ENCODE measurements around the gene ROBO1. TPM values are rescaled to one million over a fixed set of nuclear protein-coding genes. Genes with fewer than 3 reads are reported as not detected.

The ROBO1 gene
- total and polyA plus RNA-seq, 2 donors (not counting 3 experiments of a cell fraction or from before 2014, with no cell fraction given) = 5.9 to 14.2 TPM

DNA sequence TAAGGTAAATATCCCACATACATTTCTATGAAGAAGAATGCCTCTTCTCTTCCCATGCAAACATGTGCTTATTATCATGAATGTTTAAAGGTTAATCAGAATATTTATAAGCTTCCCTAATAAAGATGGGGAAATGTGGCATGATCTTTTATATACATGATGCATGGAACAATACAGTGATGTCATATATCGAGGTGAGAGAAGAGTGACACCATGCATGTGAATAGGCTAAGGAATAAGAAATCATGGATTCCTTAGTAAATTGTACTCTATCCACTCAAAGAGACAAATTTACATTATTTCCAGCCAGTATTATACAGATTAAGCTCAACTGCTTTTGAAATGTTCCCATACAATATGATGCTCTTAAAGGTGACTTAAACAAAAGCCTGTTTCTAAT lies 1035.3 kb downstream of the ROBO1 start:
- Histone ChIP-seq H3K4me3 (replicated peaks in 1 of 3; ENCODE audit: insufficient read depth in 1 of 3, low read depth in 1 of 3, low read length in 3 of 3) (no peak overlapping the region), H3K9me3 (replicated peaks; ENCODE audit: control insufficient read depth, insufficient read depth, low read length) (no peaks in the 10 kb centered on the region), H3K36me3 (ENCODE audit: control insufficient read depth in 2 of 2, extremely low read depth in 1 of 2, insufficient read depth in 2 of 2, low read length in 2 of 2) (no peaks in the 10 kb centered on the region), H3K27ac (ENCODE audit: insufficient read depth, low read depth, low read length) (no peak overlapping the region), H3K9me1 (replicated peaks; ENCODE audit: control insufficient read depth, extremely low read depth, insufficient read depth, low read length) (no peaks in the 10 kb centered on the region), H3K27me3 (ENCODE audit: control insufficient read depth in 2 of 2, insufficient read depth in 2 of 2, low read length in 2 of 2) (no peaks in the 10 kb centered on the region), H3K4me2 (ENCODE audit: insufficient read depth, low read length) (no peak overlapping the region), H3K79me2 (ENCODE audit: control insufficient read depth, insufficient read depth, low read length) (no peaks in the 10 kb centered on the region), H2AFZ (ENCODE audit: low read depth, low read length) (no peak overlapping the region), H4K20me1 (replicated peaks; ENCODE audit: control insufficient read depth, extremely low read depth, insufficient read depth, low read length) (no peaks in the 10 kb centered on the region), H3K4me1 (ENCODE audit: control insufficient read depth, extremely low read depth, insufficient read depth, low read length) (no peaks in the 10 kb centered on the region), H3K9ac (replicated peaks; ENCODE audit: extremely low read depth, insufficient read depth, low read length) (no peak overlapping the region)
- ChIA-PET POLR2A (no interaction called here), CTCF (interaction anchor here (0.9 kb wide), 1 partner anchor 8 kb away, joined by 3 read pairs; no protein-coding TSS in a partner anchor)
- DNase-seq (ENCODE audit: low read depth, low spot score) = no peak
- FAIRE-seq = no peak
- dilution Hi-C loops (cut with MboI; ENCODE audit: extremely low pct_ligation_motif_present, low sequenced_read_pairs) = no loop called here
- no TSS peak for BruUV-seq (replicated peaks)
- TF ChIP-seq MYC (IDR thresholded peaks at IDR 0.05; ENCODE audit: low read depth, low read length) (no peak), POLR2A (IDR thresholded peaks at IDR 0.05; ENCODE audit: low read depth, low read length) (no peak), EZH2 (IDR thresholded peaks at IDR 0.05; ENCODE audit: borderline replicate concordance, low read depth, low read length, severe bottlenecking) (no peak), FOS (IDR thresholded peaks at IDR 0.05; ENCODE audit: borderline replicate concordance, insufficient read depth, low read length) (no peak), GATA2 (IDR thresholded peaks at IDR 0.05; ENCODE audit: insufficient read depth, insufficient read length, low read depth, low read length) (no peak), JUN (IDR thresholded peaks at IDR 0.05; ENCODE audit: borderline replicate concordance, insufficient read depth, insufficient read length, low read depth) (no peak), POLR2AphosphoS5 (IDR thresholded peaks at IDR 0.05; ENCODE audit: insufficient read depth, low read depth, low read length) (no peak)
- TF ChIP-seq, protein P1, sequence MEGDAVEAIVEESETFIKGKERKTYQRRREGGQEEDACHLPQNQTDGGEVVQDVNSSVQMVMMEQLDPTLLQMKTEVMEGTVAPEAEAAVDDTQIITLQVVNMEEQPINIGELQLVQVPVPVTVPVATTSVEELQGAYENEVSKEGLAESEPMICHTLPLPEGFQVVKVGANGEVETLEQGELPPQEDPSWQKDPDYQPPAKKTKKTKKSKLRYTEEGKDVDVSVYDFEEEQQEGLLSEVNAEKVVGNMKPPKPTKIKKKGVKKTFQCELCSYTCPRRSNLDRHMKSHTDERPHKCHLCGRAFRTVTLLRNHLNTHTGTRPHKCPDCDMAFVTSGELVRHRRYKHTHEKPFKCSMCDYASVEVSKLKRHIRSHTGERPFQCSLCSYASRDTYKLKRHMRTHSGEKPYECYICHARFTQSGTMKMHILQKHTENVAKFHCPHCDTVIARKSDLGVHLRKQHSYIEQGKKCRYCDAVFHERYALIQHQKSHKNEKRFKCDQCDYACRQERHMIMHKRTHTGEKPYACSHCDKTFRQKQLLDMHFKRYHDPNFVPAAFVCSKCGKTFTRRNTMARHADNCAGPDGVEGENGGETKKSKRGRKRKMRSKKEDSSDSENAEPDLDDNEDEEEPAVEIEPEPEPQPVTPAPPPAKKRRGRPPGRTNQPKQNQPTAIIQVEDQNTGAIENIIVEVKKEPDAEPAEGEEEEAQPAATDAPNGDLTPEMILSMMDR (IDR thresholded peaks at IDR 0.05; ENCODE audit: extremely low read depth in 1 of 2, insufficient read depth in 1 of 2, low read depth in 1 of 2, low read length in 2 of 2) = no peak
- TF ChIP-seq, protein P2, sequence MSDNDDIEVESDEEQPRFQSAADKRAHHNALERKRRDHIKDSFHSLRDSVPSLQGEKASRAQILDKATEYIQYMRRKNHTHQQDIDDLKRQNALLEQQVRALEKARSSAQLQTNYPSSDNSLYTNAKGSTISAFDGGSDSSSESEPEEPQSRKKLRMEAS (IDR thresholded peaks at IDR 0.05; ENCODE audit: insufficient read depth, insufficient read length) = no peak
- intact Hi-C loops (cut with micrococcal nuclease) = no loop called here

All from endothelial cell of umbilical vein (primary cell).